ENCODE data around the gene WDR26. TPM values are rescaled to one million over a fixed set of nuclear protein-coding genes. Genes with fewer than 3 reads are reported as not detected.
"Not testable (repeated sequence)": the region's sequence is repeated elsewhere in the genome, so short reads cannot be mapped to it uniquely, and the experiment has no call there.

Gene WDR26
- 68.9 and 69.3 TPM in 2 replicates for total RNA-seq

DNA sequence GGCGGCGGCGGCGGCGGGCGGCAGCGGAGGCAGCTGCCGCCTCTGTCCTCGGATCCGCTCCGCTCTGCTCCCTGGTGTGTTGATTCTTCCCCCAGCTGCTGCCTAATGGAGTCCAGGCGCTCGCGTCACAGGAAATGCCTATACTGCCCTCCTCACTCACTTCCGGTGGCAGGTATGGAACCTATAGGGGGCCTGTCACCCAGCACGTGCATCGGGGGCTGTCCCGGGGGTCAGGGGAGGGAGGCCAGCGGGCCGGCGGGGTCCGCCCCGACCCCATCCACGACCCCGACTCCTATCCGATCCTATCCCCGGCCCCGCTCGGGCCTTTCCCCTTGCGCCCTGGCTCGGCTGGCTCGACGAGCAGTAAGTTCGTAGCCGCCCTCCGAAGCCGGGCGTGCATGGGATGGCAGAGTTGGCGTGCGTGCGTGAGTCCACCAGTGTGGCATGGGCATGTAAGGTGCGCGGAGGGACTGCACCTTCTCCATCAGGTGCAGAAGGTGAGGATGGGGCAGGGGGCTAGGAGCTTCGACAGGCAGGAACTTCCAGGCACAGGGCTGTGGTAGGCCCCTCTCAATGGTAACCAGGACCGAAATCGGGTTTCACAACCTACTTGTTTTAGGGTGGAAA lies at the start of gene WDR26:
Gene WDR26, minus strand, starts transcription at position 107 of the 627 bp plus-strand sequence.
- intact Hi-C loops (cut with micrococcal nuclease), result loop anchor here (2.0 to 5.0 kb wide), 8 partner anchors 22 to 723 kb away; partner anchors contain the start of genes CAPN2, DEGS1, FBXO28 and NVL

DNA sequence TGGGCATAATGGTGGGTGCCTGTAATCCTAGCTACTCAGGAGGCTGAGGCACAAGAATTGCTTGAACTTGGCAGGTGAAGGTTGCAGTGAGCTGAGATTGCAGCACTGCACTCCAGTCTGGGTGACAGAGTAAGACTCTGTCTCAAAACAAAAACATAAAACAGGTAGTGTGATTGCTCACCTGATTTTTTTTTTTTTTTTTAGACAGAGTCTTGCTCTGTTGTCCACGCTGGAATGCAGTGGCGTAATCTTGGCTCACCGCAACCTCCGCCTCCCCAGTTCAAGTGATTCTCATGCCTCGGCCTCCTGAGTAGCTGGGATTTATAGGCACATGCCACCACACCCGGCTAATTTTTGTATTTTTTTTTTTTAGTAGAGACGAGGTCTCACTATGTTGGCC lies 48.6 kb upstream of the WDR26 start:
- intact Hi-C loops (cut with micrococcal nuclease), result not testable (repeated sequence)

DNA sequence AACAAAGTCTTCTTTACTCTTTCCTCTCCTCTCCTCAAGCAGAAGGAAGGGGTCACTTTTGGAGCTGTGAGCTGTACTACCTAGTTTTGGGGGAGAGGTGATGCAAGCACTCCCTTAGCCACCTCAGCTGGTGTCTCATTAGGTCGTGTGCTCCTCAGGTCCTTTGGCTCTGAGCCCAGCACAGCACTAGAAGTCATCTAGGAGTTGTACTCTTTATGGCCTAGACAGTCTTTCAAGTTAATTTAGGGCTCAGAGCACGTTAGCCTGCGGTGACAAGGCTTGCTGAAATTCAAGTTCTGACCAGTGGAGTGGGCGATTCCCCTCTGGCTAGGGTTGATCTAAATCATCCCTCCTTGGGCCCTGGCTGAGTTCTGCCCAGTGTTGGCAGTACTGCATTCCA lies 48.0 kb upstream of the WDR26 start:
- intact Hi-C loops (cut with micrococcal nuclease), result no loop called here

GRCh38 chr1:224481601-224482000 lies 47.0 kb upstream of the WDR26 start:
- intact Hi-C loops (cut with micrococcal nuclease), result no loop called here

- intact Hi-C loops (cut with micrococcal nuclease), result not testable (repeated sequence)
Measured at GRCh38 chr1:224480888-224481459, 46.4 kb upstream of the WDR26 start.

- intact Hi-C loops (cut with micrococcal nuclease), result not testable (repeated sequence)
Measured at GRCh38 chr1:224480200-224480599, 45.6 kb upstream of the WDR26 start.

DNA sequence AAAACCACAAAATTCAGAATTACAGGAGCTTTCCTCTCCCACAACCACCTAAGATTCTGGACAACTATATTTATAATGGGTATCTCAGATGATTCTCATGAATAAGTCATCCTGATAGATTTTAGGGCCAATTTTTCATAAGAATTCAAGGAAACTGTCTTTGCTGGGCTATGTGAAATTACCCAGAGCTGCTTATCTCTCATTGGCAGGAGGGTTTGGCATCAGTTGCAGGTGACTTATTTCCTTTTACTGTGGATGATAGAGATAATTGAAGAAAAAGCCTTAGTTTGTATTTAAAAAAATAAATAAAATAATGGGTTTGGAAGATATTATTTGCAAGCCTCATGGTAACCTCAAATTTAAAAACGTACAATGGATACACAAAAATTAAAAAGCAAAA lies 38.2 kb upstream of the WDR26 start:
- intact Hi-C loops (cut with micrococcal nuclease), result no loop called here

GRCh38 chr1:224466154-224466553 lies 31.6 kb upstream of the WDR26 start:
- intact Hi-C loops (cut with micrococcal nuclease), result no loop called here

DNA sequence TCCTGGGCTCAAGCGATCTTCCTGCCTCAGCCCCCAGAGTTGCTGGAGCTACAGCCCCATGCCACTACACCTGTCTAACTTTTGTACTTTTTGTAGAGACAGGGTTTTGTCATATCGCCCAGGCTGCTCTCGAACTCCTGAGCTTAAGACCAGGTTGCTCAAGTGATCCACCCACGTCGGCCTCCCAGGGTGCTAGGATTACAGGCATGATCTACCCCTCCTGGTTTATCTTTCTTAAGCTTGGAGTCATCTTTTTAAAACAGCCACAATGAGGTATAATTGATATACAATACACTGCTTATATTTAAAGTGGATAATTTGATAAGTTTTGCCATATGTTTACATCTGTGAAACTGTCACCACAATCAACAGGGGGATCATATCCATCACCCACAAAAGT lies 25.4 kb upstream of the WDR26 start:
- intact Hi-C loops (cut with micrococcal nuclease), result no loop called here

DNA sequence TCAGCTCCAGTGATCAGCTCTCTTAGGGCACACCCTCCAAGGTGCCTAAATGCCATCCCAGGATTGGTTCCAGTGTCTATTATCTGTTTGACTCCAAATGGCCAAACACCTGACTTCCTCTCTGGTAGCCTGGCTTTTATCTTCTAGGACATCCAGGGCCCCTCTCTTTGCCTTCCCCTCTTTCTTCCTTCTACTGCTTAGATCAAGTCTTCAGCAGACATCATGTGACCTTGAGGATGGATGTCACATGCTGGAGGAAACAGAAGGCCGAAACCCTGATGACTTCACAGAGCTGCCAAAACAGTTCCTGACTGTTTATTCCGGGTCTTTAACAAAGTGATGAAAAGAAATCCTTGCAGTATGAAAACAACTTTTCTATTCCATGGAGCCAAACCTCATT lies 24.4 kb upstream of the WDR26 start:
- intact Hi-C loops (cut with micrococcal nuclease), result no loop called here

GRCh38 chr1:224458296-224458695 lies 23.7 kb upstream of the WDR26 start:
- intact Hi-C loops (cut with micrococcal nuclease), result no loop called here

GRCh38 chr1:224457782-224458144 lies 23.2 kb upstream of the WDR26 start:
- intact Hi-C loops (cut with micrococcal nuclease), result loop anchor here (1.0 to 2.0 kb wide), 3 partner anchors 23 to 341 kb away; partner anchors contain the start of gene WDR26

DNA sequence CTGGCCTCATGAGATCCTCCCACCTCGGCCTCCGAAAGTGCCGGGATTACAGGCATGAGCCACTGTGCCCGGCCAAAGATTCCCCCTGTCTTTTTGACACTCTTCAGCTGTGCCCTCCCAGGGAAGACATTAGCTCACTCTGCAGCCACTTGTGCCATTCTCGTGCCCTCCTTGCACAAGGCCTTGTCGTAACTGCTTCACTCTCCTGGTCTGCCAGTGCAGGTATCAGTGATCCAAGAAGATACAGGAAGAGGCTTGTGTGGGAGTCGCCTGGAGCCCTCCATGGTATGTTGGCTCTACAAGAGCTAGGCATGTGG lies 22.0 kb upstream of the WDR26 start:
- intact Hi-C loops (cut with micrococcal nuclease), result loop anchor here (2.0 kb wide), 2 partner anchors 22 to 124 kb away; partner anchors contain the start of gene WDR26

DNA sequence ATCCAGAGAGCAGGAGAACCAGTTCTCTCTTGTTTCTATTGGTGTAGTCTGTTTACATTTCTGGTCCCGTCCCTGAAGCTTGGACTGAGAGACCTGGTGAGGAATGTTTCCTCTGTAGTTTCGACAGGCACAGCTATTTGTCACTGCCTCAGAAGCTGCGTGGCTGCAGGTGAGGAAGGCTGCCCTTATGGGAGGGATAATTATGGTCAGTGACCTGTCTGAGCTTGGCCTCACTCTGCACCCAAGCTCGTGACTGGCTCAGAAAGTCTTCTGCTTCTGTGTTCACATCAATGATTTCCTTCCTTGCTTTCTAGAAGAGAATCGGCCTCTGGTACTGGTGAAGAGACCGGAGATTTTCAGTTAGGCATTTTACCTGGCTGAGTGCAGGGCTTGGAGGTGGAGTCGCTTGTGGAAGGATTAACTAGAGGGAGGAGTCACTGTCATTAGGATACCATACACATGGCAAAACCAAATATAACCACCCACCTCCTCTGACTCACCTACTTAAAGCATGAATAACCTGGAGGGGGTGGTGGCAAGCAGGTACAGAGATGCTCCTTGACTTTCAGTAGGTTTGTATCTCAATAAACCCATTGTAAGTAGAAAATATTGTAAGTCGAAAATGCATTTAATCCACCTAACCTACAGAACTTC lies 19.9 kb upstream of the WDR26 start:
- intact Hi-C loops (cut with micrococcal nuclease), result no loop called here

DNA sequence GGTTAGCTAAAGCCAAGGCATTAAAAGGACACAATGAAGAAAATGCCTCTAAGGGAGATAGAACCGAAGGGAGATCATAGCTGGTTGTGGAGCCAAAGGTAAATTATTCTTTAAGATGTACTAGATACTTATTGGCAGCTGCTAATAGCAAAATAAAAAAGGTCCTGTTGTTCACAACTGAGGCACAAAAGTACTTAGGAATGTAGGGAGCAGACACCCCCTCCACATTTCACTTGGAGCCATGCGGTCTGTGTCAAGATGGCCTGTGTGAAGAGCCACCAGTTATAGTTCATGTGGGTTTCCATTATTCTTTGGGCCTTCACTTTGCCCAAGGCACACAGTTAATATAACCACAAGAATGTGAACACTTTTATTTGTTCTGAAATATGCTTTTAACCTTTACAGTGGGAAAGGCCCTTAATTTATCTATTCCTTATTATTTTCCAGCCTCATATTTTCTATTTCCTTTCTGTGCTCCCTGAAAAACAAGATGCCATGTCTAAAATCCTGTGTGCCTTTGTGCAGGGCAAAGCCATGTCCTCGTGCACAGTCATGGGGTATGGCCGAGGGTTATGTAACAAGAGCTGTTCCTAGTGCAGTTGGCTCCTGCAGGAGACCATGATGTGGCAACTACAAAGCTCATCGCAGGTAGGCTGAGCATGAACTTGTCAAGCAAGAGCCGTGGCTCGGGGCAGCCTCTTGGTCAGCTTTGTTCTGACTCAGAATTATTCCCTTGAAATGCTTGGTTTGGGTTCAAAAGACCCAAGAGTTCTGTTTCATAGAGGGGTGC lies 16.2 kb upstream of the WDR26 start:
- intact Hi-C loops (cut with micrococcal nuclease), result no loop called here

- intact Hi-C loops (cut with micrococcal nuclease), result no loop called here
Measured at GRCh38 chr1:224450159-224450558, 15.6 kb upstream of the WDR26 start.

DNA sequence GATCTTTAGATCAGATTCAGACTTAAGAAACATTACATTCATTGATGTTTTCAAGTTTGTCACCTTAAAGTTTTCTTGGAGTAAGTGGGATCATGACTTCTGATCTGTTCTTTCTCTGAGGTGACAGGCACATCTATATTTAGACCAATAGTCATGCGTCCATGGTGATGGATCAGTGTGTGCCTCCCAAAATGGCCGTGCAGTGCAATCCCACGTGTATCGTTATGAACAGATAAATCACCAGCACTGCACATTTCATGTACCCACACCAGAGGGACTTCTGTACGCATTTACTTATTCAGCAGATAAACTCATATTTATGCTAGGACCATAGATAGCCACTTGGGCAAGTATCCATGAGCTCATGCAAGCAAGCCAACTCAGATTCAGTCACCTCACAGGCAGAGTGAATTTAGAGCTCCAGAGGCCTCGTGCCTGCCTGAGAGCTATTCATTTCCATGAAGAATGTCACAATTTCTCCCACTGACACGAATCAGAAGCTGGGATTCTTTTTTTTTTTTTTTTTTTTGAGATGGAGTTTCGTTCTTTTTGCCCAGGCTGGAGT lies 13.9 kb upstream of the WDR26 start:
- intact Hi-C loops (cut with micrococcal nuclease), result no loop called here

- intact Hi-C loops (cut with micrococcal nuclease), result no loop called here
Measured at GRCh38 chr1:224447971-224448370, 13.4 kb upstream of the WDR26 start.

GRCh38 chr1:224447251-224447650 lies 12.7 kb upstream of the WDR26 start:
- intact Hi-C loops (cut with micrococcal nuclease), result no loop called here

DNA sequence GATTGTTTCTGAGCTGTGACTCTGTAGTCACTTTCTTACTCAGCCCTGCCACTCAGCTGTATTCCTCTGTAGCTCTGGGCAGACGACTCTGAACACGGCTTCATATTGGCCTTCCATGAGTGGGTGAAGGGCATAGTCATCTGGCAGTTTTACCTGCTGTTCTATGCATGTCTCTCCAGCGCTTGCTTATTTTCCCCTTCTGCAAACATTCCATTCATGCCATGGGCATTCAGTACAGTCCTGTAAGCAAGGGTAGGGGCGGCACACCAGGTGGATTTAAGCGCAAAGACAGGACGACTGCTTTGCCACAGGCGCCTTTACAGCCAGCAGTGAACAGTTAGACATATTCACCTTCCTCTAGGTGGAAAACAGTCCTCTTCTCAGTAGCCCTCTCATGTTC lies 4.4 kb upstream of the WDR26 start:
- intact Hi-C loops (cut with micrococcal nuclease), result no loop called here

- intact Hi-C loops (cut with micrococcal nuclease), result loop anchor here (2.0 kb wide), 4 partner anchors 21 to 253 kb away; partner anchors contain the start of genes DEGS1 and NVL
Measured at GRCh38 chr1:224435999-224436398, 1.4 kb upstream of the WDR26 start.
